Stimulated activated naive CD8-positive, alpha-beta T cell treated with anti-CD3 and anti-CD28 coated beads, Interleukin-15, amount 100 ng/mL, for 72 hours (primary cell): ENCODE data around the gene DIAPH1.

Experiments used
- ATAC-seq: fragments of 150-1000 bp; cut with Tn5 transposase; 2 replicates; pipeline ENCODE4 v1.10.0; 2021; ENCODE audit warnings: mild to moderate bottlenecking, moderate library complexity
- DNase-seq, 2 donors: peaks; one replicate each; pipeline ENCODE4 v3.0.0; 2021 to 2022
- H3K27ac Mint-ChIP-seq, 2 donors: one replicate each; pipeline ENCODE4 v1.8.0; 2022; ENCODE audit warnings: mild to moderate bottlenecking in 2 of 2, mixed read lengths in 2 of 2, moderate library complexity in 2 of 2
- H3K27me3 Mint-ChIP-seq: one replicate; pipeline ENCODE4 v1.8.0; 2022; ENCODE audit warnings: mixed read lengths
- H3K4me1 Mint-ChIP-seq: one replicate; pipeline ENCODE4 v1.8.0; 2022; ENCODE audit warnings: mild to moderate bottlenecking, mixed read lengths
- H3K4me3 Mint-ChIP-seq, 2 donors: one replicate each; pipeline ENCODE4 v1.8.0; 2022; ENCODE audit warnings: mild to moderate bottlenecking in 2 of 2, mixed read lengths in 2 of 2, moderate library complexity in 1 of 2
- H3K9me3 Mint-ChIP-seq, 2 donors: one replicate each; pipeline ENCODE4 v1.8.0; 2022; ENCODE audit warnings: mixed read lengths in 2 of 2

Gene DIAPH1

DNA sequence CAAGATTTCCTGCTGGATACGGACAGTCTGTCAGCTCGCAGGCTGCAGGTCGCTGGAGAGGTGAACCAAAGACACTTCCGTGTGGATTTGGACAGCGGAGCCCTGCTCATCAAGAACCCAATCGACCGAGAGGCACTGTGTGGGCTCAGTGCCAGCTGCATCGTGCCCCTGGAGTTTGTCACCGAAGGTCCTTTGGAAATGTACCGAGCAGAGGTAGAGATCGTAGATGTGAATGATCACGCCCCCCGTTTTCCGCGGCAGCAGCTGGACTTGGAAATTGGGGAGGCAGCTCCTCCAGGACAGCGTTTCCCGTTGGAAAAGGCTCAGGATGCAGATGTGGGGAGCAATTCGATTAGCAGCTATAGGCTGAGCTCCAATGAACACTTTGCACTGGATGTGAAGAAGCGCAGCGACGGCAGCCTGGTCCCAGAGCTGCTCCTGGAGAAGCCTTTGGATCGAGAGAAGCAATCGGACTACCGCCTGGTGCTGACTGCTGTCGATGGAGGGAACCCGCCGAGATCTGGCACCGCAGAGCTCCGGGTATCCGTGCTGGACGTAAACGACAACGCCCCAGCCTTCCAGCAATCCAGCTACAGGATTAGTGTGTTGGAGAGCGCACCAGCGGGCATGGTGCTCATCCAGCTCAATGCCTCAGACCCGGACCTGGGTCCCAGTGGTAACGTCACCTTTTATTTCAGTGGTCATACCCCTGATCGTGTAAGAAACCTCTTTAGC, 133.3 kb downstream of the DIAPH1 start:
- DNase-seq (no peak), ATAC-seq (no peak)
- Mint-ChIP-seq H3K4me1 (peaks cover 13% of the 10 kb centered on the region), H3K27me3 (peaks cover 93% of the 10 kb centered on the region), H3K9me3 (no peaks in the 10 kb centered on the region), H3K27ac (no peak overlapping the region), H3K4me3 (peak overlapping the region in 1 of 2 donors; percentile 74)

DNA sequence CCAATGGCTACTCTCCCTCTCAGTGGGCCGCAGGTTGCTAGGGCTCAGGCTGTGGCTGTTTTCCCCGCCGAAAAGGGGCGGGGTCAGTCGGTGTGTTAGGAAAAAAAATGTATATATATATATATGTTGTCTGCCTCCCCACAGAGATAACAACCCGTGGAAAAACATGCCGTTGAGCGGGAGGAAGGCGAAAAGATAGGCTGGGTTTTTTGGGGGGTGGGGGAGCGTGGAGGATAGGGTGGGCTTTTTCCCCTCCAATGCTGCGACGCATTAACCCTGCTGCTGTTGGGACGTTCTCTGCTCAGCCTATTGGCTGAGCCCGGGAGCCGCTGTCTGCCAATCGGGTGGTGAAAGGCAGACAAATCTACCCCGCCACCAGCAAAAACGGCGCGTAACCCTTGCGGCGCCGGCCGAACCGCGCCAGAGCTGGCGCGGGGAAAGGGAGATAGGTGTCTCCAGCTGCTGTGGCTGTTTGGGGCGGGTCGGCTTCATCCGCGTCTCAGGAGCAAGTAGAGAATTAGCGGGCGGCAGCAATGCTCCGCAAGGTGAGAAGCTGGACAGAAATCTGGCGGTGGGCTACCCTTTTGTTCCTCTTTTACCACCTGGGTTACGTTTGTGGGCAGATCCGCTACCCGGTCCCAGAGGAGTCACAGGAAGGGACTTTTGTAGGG, 134.0 kb downstream of the DIAPH1 start, which contains the start of gene PCDHGC4:
PCDHGC4 (plus strand) TSS at position 390 of the 671 bp plus-strand sequence; CDS start at position 534, 144 bp downstream.
- peaks cover 93% of the 10 kb centered on the region for H3K27me3 Mint-ChIP-seq
- ATAC-seq, result no peak
- no peak within 1 kb of the TSS for H3K27ac Mint-ChIP-seq
- no peaks in the 10 kb centered on the region for H3K9me3 Mint-ChIP-seq
- no peak for DNase-seq
- H3K4me3 Mint-ChIP-seq, result peak within 1 kb of the TSS; percentile 20 to 74
- H3K4me1 Mint-ChIP-seq, result peaks cover 13% of the 10 kb centered on the region

DNA sequence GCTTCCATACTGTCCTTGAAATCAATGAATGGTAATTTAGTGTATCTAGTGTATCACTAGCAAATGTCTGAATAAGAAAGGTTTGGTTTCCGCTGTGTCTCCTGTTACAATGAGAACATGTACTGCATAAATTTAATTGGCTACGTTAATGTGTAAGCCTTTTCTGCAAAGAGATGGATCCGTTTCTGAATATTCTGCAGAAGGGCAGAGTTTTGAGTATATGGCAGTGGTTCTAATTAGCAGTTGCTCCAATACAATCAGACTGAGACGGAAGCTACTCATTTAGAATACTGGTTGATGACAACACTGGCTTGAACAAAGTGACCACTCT, 134.5 kb downstream of the DIAPH1 start:
- no peak for DNase-seq
- Mint-ChIP-seq H3K4me3 (peak overlapping the region in 1 of 2 donors; percentile 74), H3K4me1 (peaks cover 13% of the 10 kb centered on the region), H3K27ac (no peak overlapping the region), H3K9me3 (no peaks in the 10 kb centered on the region), H3K27me3 (peaks cover 93% of the 10 kb centered on the region)
- ATAC-seq, result no peak

DNA sequence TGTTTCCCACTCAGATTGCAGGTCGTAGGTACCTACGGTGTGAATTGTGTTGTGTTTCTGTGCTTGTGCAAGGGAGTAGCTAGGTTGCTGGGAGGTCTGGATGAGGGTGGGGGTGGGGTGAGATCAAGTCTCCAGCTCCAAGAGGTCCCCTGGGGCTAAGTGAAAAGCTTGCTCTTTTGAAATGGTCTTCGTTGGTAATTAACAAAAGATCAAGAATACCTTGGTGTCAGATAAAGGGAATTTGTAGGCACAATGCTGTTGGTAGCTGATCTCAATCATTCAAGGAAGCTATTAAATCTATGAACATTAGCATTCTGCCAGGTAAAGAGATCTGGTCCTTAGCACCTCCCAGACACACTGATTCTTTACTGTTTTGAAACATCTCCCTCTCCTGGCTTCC, 134.9 kb downstream of the DIAPH1 start:
- peaks cover 13% of the 10 kb centered on the region for H3K4me1 Mint-ChIP-seq
- H3K27me3 Mint-ChIP-seq, result peaks cover 92% of the 10 kb centered on the region
- no peak for ATAC-seq
- no peak for DNase-seq
- no peak overlapping the region for H3K4me3 Mint-ChIP-seq
- H3K9me3 Mint-ChIP-seq, result no peaks in the 10 kb centered on the region
- H3K27ac Mint-ChIP-seq, result no peak overlapping the region

DNA sequence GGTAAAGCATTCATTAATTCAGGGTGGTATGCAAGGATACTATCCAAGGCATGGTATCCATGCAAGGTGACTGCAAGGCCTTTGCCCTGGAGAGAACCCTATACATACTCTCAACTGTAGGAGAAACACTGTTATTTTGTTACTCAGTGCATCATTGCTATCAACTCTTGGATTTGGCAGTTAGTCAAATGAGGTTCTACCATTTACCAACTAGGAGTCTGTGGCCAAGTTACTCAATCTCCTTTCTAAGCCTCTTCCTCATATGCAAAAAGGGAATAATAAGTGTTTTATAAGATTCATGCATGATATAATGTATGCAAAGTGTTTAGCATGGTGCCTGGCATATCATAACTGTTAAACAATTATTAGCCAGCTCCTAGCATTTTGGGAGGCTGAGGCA, 139.0 kb downstream of the DIAPH1 start:
- H3K27me3 Mint-ChIP-seq, result peaks cover 94% of the 10 kb centered on the region
- ATAC-seq (no peak), DNase-seq (no peak)
- H3K9me3 Mint-ChIP-seq, result no peaks in the 10 kb centered on the region
- H3K4me3 Mint-ChIP-seq, result no peak overlapping the region
- no peak overlapping the region for H3K27ac Mint-ChIP-seq
- peaks cover 37% of the 10 kb centered on the region for H3K4me1 Mint-ChIP-seq

DNA sequence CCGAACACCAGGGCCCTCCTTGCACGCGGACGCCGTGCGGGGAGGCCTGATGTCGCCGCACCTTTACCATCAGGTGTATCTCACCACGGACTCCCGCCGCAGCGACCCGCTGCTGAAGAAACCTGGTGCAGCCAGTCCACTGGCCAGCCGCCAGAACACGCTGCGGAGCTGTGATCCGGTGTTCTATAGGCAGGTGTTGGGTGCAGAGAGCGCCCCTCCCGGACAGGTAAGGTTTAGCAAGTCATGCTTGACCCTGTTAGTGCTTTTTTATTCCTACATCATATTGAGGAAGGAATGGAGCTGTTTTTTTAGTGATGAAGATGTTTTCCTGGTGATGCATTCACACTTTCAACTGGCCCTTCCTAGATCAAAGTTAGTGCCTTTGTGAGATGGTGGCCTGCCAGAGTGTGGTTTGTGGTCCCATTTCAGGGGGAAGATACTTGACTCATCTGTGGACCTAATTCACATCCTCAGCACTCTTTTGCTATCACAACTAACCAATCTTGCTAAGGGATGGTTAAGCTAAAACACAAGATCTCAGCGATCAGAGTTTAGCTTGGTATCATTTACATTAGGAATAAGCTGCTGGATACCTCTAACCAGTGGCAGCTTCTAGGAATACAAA, 140.4 kb downstream of the DIAPH1 start:
- peaks cover 94% of the 10 kb centered on the region for H3K27me3 Mint-ChIP-seq
- H3K4me3 Mint-ChIP-seq, result no peak overlapping the region
- H3K27ac Mint-ChIP-seq, result no peak overlapping the region
- DNase-seq (peak in 1 of 2 donors; percentile 32), ATAC-seq (peak; percentile 68)
- H3K9me3 Mint-ChIP-seq, result no peaks in the 10 kb centered on the region
- peaks cover 33% of the 10 kb centered on the region for H3K4me1 Mint-ChIP-seq

DNA sequence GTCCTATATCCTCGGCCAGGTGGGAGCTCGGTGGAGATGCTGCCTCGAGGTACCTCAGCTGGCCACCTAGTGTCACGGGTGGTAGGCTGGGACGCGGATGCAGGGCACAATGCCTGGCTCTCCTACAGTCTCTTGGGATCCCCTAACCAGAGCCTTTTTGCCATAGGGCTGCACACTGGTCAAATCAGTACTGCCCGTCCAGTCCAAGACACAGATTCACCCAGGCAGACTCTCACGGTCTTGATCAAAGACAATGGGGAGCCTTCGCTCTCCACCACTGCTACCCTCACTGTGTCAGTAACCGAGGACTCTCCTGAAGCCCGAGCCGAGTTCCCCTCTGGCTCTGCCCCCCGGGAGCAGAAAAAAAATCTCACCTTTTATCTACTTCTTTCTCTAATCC, 141.0 kb downstream of the DIAPH1 start:
- Mint-ChIP-seq H3K4me3 (no peak overlapping the region), H3K27me3 (peaks cover 91% of the 10 kb centered on the region), H3K27ac (no peak overlapping the region), H3K4me1 (peaks cover 33% of the 10 kb centered on the region), H3K9me3 (no peaks in the 10 kb centered on the region)
- no peak for ATAC-seq
- no peak for DNase-seq

DNA sequence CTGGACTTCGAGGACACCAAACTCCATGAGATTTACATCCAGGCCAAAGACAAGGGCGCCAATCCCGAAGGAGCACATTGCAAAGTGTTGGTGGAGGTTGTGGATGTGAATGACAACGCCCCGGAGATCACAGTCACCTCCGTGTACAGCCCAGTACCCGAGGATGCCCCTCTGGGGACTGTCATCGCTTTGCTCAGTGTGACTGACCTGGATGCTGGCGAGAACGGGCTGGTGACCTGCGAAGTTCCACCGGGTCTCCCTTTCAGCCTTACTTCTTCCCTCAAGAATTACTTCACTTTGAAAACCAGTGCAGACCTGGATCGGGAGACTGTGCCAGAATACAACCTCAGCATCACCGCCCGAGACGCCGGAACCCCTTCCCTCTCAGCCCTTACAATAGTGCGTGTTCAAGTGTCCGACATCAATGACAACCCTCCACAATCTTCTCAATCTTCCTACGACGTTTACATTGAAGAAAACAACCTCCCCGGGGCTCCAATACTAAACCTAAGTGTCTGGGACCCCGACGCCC, 141.7 kb downstream of the DIAPH1 start:
- peak overlapping the region; percentile 85 to 93 for H3K4me3 Mint-ChIP-seq
- H3K9me3 Mint-ChIP-seq, result no peaks in the 10 kb centered on the region
- H3K27me3 Mint-ChIP-seq, result peaks cover 84% of the 10 kb centered on the region
- no peak overlapping the region for H3K27ac Mint-ChIP-seq
- H3K4me1 Mint-ChIP-seq, result peaks cover 33% of the 10 kb centered on the region
- ATAC-seq (no peak), DNase-seq (no peak)

DNA sequence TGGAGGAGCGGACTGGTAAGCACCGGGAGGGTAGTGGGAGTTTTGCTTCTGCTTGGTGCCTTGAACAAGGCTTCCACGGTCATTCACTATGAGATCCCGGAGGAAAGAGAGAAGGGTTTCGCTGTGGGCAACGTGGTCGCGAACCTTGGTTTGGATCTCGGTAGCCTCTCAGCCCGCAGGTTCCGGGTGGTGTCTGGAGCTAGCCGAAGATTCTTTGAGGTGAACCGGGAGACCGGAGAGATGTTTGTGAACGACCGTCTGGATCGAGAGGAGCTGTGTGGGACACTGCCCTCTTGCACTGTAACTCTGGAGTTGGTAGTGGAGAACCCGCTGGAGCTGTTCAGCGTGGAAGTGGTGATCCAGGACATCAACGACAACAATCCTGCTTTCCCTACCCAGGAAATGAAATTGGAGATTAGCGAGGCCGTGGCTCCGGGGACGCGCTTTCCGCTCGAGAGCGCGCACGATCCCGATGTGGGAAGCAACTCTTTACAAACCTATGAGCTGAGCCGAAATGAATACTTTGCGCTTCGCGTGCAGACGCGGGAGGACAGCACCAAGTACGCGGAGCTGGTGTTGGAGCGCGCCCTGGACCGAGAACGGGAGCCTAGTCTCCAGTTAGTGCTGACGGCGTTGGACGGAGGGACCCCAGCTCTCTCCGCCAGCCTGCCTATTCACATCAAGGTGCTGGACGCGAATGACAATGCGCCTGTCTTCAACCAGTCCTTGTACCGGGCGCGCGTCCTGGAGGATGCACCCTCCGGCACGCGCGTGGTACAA, 142.5 kb downstream of the DIAPH1 start:
- Mint-ChIP-seq H3K27me3 (peaks cover 80% of the 10 kb centered on the region), H3K9me3 (no peaks in the 10 kb centered on the region), H3K27ac (no peak overlapping the region), H3K4me3 (peak overlapping the region; percentile 85 to 93), H3K4me1 (peaks cover 33% of the 10 kb centered on the region)
- ATAC-seq (peak; percentile 37), DNase-seq (peak in 1 of 2 donors; percentile 18)

DNA sequence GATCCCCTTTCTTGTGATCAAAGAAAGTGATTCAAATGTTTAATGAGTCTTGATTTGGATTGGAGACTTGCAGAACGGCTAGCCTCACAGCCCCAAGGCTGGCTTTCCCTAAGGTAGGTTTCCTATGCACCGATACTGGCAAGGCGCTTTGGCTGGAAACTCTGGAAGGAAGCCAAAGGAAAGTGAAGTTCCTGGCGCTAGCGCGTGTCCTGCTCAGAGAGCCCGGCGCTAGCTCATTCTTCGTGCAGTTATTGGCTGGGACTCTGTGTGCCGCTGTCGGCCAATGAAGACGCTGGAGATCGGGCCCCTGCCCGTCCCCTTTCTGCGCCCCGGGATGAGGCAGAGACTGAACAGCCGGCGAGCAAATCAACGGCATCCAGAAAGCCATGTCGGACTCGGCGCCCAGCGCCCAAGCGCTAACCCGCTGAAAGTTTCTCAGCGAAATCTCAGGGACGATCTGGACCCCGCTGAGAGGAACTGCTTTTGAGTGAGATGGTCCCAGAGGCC, 143.1 kb downstream of the DIAPH1 start, which contains the start of gene PCDHGC3:
PCDHGC3 (plus strand) TSS at position 342 of the 507 bp plus-strand sequence; CDS start at position 493, 151 bp downstream.
- ATAC-seq, result peak; percentile 89
- H3K27ac Mint-ChIP-seq, result no peak within 1 kb of the TSS
- H3K27me3 Mint-ChIP-seq, result peaks cover 74% of the 10 kb centered on the region
- H3K4me1 Mint-ChIP-seq, result peaks cover 33% of the 10 kb centered on the region
- peak in 1 of 2 donors; percentile 55 for DNase-seq
- H3K4me3 Mint-ChIP-seq, result peak within 1 kb of the TSS; percentile 85 to 93
- H3K9me3 Mint-ChIP-seq, result no peaks in the 10 kb centered on the region

DNA sequence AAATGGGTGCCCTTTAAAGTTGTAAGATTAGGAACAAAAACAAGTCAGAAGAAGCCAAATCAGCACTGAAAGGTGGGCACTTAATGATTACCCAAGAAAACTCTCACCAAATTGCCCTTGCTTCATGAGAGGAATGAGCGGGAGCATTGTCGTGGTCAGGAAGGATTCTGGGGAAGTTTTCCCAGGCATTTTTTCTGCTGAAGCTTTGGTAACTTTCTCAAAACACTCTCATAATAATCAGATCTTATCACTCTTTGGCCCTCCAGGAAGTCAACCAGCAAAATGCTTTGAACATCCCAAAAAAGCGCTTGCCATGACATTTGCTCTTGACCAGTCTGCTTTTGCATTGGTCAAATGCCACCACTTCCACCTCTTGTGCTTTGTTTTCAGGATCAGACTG, 153.4 kb downstream of the DIAPH1 start:
- Mint-ChIP-seq H3K4me1 (no peaks in the 10 kb centered on the region), H3K27ac (no peak overlapping the region), H3K9me3 (no peaks in the 10 kb centered on the region), H3K4me3 (no peak overlapping the region), H3K27me3 (peaks cover 16% of the 10 kb centered on the region)
- ATAC-seq, result no peak
- no peak for DNase-seq
